UCSD-AML1 (cell line): ENCODE results near the gene DGKG.

Experiments
- DNase-seq: peaks from one replicate; lab custom pipeline; 2025; ENCODE audit not compliant: unreplicated experiment; lab: John Stamatoyannopoulos, UW

The DGKG gene

DNA sequence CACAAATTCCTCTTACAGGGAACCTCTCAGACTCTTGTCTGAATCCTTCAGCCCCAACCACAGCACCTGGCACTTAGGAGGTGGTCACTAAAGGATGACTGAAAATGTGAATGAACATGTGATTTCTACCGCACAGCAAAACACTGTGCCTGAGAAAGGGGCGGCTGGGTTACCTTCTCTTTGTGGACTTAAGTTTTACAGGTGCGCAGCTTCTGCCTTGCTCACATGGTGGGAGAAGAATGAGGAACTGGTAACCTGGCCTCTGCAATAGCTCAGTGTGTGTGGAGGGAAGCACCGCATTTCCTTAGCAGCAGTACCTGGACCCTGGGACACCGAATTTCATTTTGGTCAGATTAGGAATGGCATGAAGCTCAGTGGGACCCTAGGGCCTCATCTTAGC is 243.3 kb downstream of the DGKG start:
- no peak for DNase-seq

DNA sequence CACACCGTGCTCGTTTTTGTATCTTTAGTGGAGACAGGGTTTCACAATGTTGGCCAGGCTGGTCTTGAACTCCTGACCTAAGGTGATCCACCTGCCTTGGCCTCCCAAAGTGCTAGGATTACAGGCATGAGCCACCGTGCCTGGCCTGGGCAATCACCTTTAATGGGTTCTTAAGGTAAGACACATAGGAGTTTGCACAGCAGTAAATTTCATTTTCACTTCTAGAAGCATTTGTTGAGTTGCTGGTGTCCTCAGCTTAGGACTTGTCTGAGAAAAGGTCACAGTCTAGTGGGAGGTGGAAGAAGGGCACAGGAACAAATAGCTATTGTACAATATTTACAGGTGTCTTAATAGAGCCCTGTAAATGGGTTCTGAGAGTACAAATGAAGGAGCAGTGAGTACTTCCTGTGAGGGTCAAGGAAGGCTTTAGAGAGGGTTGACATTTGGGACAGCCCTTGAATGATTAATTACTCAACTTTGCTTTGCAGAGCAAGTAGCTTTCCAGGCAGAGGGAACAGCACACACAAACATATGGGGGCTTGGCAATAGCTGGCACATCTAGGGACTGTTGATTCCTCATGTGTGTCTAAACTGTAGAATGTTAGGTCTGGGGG is 244.4 kb downstream of the DGKG start:
- DNase-seq = no peak

- no peak for DNase-seq
Measured at GRCh38 chr3:186115239-186115996, 246.6 kb downstream of the DGKG start.

- peak; percentile 68 for DNase-seq
Measured at GRCh38 chr3:186110975-186111974, 250.8 kb downstream of the DGKG start.

DNA sequence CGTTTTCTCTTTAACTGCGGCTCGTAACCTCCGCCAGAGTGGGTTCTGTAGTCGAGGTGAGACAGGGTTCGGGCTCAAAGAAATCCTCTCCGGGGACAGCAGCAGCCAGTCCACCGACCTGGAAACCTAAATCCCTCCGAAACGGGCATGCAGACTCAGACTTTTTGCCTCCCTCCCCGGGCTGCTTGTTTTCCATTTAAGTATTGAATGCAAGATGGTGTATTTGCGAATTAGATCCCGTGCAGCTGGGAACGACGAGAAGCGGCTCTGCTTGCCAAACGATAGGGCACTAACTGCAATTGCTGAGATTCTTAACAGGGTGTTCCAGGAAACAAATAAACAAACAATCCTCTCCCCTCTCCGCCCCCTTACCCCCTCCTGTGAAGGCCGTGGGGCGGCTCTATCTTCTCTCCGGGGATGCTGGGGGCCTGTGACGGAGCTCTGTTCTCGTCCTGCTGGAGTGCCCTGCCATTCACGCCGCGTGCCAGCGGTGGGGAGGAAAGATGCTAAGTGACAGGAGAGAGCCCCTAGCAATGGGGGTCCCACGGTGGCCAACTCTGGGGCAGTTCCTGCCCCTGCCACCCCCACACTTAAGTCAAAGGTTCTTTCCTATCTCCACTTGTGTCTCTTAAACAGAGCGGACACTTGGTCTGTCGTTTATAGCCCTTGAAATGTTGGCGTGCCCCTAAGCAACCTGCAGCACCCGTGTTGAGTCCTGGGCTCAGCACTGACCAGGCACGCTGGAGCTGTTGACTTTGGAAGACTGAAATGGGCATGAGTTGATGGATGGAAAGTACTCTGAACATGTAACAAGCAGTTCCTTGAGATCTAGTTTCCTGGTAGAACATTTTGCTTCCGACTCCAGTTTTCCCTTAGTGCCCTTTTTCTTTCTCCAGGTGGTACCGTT is 251.9 kb downstream of the DGKG start:
- no peak for DNase-seq

GRCh38 chr3:186108941-186109865 is 252.8 kb downstream of the DGKG start, which contains the start of gene ETV5:
ETV5 (minus strand) TSS chr3:186109089; CDS start chr3:186105868, 3,221 bp downstream.
- peak; percentile 98 for DNase-seq

GRCh38 chr3:186108106-186108940 is 253.7 kb downstream of the DGKG start:
- peak; percentile 56 for DNase-seq

- DNase-seq = peak; percentile 72
Measured at GRCh38 chr3:186107215-186108105, 254.6 kb downstream of the DGKG start.

DNA sequence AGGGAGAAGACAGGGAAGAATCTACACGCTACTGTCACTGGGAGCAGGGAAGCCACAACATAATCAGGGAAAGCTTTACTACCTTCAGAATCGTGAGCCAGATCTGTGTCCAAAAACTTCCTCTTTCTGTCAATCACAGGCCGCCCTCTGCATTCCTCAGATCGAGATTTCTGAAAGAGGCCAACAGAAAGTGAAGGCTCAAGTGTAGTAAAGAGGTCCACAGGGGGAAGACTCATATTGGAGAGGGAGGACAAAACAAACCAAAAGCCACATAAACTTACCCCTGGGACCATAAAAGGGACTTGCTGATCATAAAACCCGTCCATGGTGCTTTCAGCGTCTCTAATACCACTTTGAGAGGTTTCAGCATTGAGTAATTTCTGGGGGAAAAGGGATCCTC is 256.5 kb downstream of the DGKG start:
- DNase-seq = no peak

DNA sequence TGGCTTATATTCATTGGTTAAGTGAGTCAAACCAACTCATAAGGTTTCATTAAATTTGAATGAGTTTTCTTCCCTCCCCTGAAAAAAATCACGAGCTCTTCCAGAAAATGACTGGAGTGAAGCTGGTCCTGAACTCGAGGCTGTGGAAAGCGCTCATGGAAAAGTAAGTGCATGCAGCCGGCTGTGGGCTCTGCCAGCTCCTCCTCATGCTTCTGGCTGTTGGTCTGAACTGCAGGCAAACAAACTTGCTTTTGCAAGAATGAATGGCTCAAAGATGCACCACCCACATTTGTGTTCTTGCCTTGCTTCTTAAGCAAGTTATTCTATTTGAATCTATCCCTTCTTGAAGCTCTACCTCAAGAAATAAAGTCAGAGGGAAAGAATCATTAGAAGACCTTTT is 259.3 kb downstream of the DGKG start:
- DNase-seq = no peak

- DNase-seq = no peak
Measured at GRCh38 chr3:186100398-186100797, 261.6 kb downstream of the DGKG start.

DNA sequence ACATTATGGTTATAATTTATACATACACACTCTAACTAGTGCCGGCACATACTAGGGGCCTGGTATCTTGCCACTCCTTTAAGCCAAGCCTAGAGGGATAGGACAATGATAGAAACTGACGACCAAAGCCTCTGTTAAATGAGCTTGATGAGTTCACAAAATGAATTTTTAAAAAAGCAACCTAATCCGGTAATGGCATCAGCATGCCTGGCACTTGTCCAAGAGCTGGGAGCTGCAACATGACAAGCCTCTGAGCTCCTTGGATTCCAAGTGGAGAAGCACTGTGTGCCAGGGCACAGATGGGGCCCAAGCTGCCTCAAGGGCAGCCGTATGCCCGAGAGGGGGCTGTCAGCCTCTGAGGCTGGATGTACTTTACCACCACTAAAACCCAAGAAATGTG is 262.9 kb downstream of the DGKG start:
- DNase-seq = no peak

DNA sequence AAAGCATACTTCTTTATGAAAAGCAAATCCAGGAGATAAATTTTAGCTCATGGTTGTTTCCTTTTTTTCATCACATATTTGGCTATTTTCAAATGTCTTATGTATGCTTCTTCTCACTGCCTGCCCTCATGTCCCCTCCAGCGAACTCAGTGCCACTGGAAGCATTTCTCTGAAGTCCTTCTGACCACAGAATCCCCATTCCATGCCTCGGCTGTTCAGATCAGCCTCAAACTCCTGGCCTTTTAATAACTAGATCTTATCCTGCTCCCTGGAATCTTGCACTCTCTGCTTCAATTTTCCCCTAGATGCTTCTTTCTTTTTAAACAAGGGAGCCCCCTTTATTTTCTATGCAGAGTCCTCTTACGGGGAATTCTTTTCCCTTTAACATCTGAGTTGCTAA is 263.3 kb downstream of the DGKG start:
- DNase-seq = no peak

DNA sequence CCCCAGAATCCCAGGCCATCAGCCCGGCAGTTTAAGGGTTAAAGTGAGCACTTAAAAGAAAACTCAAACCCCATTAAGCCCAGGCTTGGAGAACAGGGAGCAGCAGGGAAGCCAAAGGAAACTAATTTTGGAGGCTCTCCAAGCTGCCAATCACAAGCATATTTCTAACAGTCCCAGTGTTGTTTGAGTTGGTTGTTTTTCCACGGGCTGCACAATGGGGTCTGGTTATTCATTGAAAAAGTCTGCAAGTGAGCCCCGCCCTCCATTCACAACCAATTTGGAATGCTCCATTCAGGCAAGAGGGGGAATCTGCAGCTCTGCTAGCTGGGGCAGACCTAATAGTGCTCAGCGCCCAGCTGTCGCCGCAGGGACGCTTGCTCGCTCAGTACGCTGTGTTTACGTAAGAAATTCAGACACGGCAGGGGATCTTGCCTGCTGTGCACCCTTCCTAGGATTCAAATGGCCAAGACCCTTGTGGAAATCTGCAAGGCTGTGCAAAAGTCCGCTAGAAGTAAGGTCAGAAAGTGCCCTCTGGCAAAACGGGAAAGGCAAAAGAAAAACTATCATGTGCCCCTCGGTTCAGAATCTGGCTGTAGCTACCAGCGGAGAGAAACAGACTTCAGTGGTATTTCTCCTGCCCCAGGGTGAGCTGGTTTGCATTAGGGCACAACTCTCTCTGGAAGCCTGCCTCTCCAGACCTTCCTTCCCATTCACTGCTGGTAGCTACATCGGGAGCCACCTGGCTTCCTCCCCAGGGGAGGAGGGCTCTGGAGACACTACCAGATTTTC is 264.2 kb downstream of the DGKG start:
- DNase-seq = no peak

- DNase-seq = no peak
Measured at GRCh38 chr3:186097317-186097662, 264.7 kb downstream of the DGKG start.
